Thoracic aorta (tissue), 2 donors: ENCODE data around the gene APOC3. TPM values are rescaled to one million over a fixed set of nuclear protein-coding genes. Genes with fewer than 3 reads are reported as not detected.
"Not testable (repeated sequence)": the region's sequence is repeated elsewhere in the genome, so short reads cannot be mapped to it uniquely, and the experiment has no call there.

ENCODE experiments used
- ATAC-seq: fragments of 150-250 bp; one replicate; pipeline ENCODE4 v1.8.0; 2017; ENCODE audit warnings: low read depth; ENCODE audit not compliant: insufficient number of reproducible peaks, low FRiP score
- DNase-seq: peaks from one replicate; pipeline ENCODE4 v3.0.0-alpha.2; 2020; ENCODE audit warnings: low spot score
- H3K27ac ChIP-seq, 2 donors: fragments of 200-600 bp; sonication (generic); 1 replicate in 1 of 2; 2 replicates in 1 of 2; pipeline ENCODE4 v1.5.1; 2016; ENCODE audit warnings: mild to moderate bottlenecking in 2 of 2, moderate library complexity in 2 of 2
- H3K27me3 ChIP-seq: fragments of 200-600 bp; sonication (generic); replicated peaks from 2 replicates; pipeline ENCODE4 v1.6.0; 2016; ENCODE audit warnings: mild to moderate bottlenecking; ENCODE audit not compliant: insufficient read depth
- H3K36me3 ChIP-seq: fragments of 200-600 bp; sonication (generic); one replicate; pipeline ENCODE4 v1.5.1; 2016
- H3K4me1 ChIP-seq, 2 donors: fragments of 200-600 bp; sonication (generic); 1 replicate in 1 of 2; 2 replicates in 1 of 2; pipeline versions ENCODE4 v1.5.1 to v1.6.0; 2016; ENCODE audit warnings: low read depth in 2 of 2, mild to moderate bottlenecking in 1 of 2; ENCODE audit not compliant: control insufficient read depth in 1 of 2
- H3K4me3 ChIP-seq: fragments of 200-600 bp; sonication (generic); 2 replicates; pipeline ENCODE4 v1.5.1; 2016; ENCODE audit warnings: mild to moderate bottlenecking
- H3K9me3 ChIP-seq: fragments of 200-600 bp; sonication (generic); 2 replicates; pipeline ENCODE4 v1.5.1; 2016
- total RNA-seq, 2 donors: library from RNA; depleted of rRNA; stranded (reverse); fragments of >200 nt; gene quantifications; one replicate each; pipeline versions ENCODE4 v1.1.0 to v1.2.3, GENCODE V29; 2016
- TF ChIP-seq, protein P1 (sequence below): fragments of 200-600 bp; sonication (generic); IDR thresholded peaks from one replicate; pipeline ENCODE4 v1.5.1; 2019; ENCODE audit warnings: antibody characterized with exemption

The APOC3 gene
- total RNA-seq, 2 donors from 2014 or later, result not detected

DNA sequence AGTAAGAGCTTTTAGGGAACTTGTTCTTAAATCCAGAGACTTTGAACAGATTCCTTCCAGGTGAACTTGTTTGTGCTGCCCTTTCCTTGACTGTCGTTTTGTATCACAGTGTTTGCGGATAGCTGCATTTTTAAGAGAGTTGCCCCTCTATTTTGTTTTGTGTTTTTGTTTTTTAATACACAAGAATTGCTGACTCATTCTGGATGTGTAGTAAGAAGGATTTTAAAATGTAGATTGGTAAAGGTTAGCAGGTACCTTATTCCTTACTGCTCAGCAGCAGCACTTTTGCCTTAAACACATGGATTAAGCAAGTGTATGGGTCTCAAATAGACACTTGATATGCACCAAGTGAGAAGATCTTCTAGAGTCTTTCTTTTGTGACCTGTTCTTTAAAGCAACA lies 29.1 kb upstream of the APOC3 start:
- Histone ChIP-seq H3K4me1 (no peaks in the 10 kb centered on the region), H3K36me3 (no peaks in the 10 kb centered on the region), H3K9me3 (no peaks in the 10 kb centered on the region), H3K4me3 (no peak overlapping the region), H3K27me3 (no peaks in the 10 kb centered on the region), H3K27ac (no peak overlapping the region)
- no peak for ATAC-seq
- TF ChIP-seq, protein P1, sequence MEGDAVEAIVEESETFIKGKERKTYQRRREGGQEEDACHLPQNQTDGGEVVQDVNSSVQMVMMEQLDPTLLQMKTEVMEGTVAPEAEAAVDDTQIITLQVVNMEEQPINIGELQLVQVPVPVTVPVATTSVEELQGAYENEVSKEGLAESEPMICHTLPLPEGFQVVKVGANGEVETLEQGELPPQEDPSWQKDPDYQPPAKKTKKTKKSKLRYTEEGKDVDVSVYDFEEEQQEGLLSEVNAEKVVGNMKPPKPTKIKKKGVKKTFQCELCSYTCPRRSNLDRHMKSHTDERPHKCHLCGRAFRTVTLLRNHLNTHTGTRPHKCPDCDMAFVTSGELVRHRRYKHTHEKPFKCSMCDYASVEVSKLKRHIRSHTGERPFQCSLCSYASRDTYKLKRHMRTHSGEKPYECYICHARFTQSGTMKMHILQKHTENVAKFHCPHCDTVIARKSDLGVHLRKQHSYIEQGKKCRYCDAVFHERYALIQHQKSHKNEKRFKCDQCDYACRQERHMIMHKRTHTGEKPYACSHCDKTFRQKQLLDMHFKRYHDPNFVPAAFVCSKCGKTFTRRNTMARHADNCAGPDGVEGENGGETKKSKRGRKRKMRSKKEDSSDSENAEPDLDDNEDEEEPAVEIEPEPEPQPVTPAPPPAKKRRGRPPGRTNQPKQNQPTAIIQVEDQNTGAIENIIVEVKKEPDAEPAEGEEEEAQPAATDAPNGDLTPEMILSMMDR, result no peak
- DNase-seq, result no peak

DNA sequence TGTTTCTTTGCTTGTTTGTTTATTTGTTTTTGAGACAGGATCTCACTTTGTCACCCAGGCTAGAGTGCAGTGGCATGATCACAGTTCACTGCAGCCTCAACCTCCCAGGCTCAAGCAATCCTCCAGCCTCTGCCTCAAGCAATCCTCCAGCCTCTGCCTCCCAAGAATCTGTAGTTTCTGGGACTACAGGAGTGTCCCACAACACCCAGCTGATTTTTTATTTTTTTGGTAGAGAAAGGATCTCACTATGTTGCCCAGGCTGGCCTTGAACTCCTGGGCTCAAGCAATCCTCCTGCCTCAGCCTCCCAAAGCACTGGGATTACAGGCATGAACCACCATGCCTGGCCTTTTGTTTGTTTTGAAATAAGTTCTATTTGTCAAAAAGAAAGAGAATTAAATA lies 28.0 kb upstream of the APOC3 start:
- not testable (repeated sequence) for H3K4me3 ChIP-seq, H3K27ac ChIP-seq, H3K9me3 ChIP-seq, H3K4me1 ChIP-seq, DNase-seq, ATAC-seq, H3K36me3 ChIP-seq, H3K27me3 ChIP-seq

DNA sequence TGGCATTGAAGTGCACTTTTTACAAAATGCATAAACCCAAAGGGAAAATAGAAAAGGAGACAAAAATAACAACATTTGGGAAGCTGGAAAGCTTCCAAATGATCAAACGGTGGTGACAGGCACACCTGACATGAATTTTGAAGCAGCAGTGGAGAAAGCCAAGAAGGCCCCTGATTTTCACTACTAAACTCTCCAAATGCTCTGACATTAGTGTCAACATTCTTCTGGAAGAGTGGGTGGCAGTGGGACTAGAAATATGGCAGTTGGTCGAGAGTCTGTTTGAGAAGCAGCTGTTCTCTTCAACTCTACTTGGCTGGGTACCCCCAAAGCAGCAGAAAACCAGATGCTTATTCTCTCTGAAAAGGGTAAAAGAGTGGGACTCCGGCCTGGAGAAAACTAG lies 25.7 kb upstream of the APOC3 start:
- H3K4me1 ChIP-seq, result no peaks in the 10 kb centered on the region
- no peak overlapping the region for H3K27ac ChIP-seq
- ATAC-seq (no peak), DNase-seq (no peak)
- H3K27me3 ChIP-seq, result no peaks in the 10 kb centered on the region
- no peaks in the 10 kb centered on the region for H3K9me3 ChIP-seq
- TF ChIP-seq, protein P1, result no peak
- no peak overlapping the region for H3K4me3 ChIP-seq
- no peaks in the 10 kb centered on the region for H3K36me3 ChIP-seq

DNA sequence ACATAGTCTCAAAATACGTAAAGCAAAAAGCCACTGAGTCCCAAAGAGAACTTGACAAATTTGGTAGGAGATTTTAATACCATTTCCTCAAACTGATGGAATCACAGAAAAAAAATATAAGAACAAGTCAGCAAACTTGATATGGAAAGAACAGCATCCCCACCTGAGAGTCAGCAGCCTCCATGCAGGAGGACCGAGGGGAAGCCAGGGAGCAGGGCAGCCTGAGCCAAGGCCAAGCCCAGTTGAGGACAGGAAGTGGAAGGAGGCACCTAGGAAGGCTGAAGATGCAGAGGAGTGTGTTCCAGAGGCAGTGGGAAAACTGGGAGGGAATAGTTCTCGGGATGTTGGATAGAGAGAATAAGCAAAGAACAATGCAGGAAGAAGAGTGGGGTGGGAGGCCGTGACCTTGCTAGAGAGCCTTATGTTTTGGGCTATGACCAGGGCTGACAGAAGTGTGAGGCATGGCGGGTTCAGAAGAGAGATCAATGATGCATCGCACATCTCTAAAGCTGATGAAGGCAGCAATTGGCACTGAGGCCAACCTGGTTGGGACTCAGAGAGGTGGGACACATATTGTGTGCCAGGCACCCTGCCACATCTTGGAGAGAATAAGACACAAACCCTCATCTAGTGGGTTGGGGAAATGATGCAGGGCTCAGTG lies 22.0 kb upstream of the APOC3 start:
- H3K4me3 ChIP-seq, result no peak overlapping the region
- no peaks in the 10 kb centered on the region for H3K27me3 ChIP-seq
- ATAC-seq, result no peak
- TF ChIP-seq, protein P1, result no peak
- H3K36me3 ChIP-seq, result no peaks in the 10 kb centered on the region
- H3K9me3 ChIP-seq, result no peaks in the 10 kb centered on the region
- no peaks in the 10 kb centered on the region for H3K4me1 ChIP-seq
- DNase-seq, result no peak
- H3K27ac ChIP-seq, result no peak overlapping the region

DNA sequence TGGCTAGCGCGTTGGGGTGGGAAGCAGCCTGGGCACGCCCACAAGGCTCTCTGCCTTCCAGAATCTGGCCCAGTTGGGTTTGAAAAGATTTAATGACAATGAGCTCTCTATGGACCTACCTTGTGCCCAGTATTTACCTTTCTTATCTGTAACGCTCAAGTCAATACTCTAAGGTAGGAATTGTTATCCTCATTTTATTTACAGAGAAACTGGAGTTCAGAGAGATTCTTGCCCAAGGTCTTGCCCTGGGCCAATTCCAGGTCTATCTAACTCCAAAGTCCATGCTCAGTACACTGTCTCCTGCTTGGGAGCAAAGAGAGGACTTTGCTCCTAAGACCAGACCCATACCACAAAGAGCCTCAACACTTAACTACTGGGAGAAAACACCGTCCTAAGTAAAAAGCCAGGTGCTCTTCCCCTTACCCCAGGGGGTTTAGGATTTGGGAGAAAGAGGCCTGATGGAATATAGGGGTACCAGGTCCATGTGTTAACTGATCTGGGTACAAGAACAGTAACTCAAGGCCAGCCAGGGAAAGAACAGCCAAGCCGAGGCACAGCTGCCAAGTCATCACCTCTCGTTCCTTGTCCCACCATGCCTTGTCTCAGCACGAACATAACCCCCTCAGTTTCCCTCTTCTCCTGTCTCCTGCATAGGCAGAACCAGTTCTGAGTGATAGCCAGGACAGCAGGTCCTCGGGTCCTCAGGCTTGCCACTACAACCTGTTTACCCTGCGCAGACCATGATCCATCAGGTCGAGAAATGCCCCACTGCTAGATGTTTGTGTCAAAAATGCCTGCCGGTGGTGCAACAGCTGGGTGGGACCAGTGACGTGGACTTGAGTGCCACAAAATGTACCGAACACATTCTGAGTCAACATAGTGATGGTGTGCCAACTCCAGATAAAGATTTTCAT lies 21.2 kb upstream of the APOC3 start:
- Histone ChIP-seq H3K4me1 (no peaks in the 10 kb centered on the region), H3K4me3 (no peak overlapping the region), H3K27me3 (no peaks in the 10 kb centered on the region), H3K9me3 (no peaks in the 10 kb centered on the region), H3K27ac (no peak overlapping the region), H3K36me3 (no peaks in the 10 kb centered on the region)
- TF ChIP-seq, protein P1, result no peak
- ATAC-seq, result no peak
- DNase-seq, result no peak
